HG02623 (cell line): Measurements from ENCODE around the gene PTP4A2.

Experiments used
- ATAC-seq: cut with Tn5 transposase; IDR thresholded peaks from one replicate; pipeline ENCODE4 v1.9.1; 2021; ENCODE audit warnings: moderate library complexity; ENCODE audit not compliant: unreplicated experiment

PTP4A2 gene

DNA sequence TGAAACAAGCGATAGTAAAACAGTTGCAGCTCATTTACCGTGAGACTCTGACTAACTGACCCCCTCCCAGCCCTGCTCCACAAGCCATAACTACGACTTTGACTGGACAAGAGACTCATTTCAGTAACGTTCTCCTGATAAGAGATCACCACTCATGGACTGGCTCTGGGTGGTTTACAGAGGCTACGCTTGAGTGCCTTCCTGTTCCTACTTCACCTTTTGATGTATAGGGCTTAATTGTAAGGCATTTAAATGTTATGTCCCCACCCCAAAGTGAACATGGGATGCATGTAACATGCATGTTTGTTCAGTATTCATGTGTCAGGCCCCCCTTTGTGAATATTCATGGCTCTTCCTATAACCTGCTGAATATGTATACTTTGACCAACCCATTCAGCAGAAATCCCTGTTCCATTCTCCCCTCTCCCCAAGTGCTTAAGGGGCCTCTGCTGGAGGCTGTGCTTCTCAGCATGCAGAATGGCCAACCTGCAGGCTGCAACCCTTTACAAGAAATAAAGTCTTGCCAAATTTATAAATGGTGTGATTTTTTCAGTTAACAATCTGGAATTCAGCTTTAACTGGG lies 71.6 kb downstream of the PTP4A2 start:
- no peak for ATAC-seq

DNA sequence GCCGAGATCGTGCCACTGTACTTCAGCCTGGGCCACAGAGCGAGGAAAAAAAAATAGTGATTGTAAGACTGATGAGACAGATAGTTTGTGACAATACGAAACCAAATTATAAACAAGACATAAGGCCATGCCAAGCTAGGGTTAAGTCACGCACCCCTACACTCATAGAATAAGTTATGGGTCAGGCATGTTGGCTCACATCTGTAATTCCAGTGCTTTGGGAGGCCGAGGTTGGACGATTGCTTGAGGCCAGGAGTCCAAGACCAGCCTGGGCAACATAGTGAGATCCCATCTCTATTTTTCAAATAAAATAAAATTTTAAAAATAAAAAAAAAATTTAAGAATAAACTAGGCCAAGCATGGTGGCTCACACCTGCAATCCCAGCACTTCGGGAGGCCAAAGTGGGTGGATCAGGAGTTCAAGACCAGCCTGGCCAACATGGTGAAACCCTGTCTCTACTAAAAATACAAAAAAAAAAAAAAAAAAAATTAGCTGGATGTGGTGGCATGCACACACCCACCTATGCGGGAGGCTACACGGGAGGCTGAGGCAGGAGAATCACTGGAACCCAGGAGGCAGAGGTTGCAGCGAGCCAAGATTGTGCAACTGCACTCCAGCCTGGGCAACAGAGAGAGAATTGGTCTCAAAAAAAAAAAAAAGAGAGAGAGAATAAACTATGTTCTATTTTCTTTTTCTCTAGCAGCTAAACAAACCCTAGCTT lies 72.3 kb downstream of the PTP4A2 start:
- no peak for ATAC-seq

DNA sequence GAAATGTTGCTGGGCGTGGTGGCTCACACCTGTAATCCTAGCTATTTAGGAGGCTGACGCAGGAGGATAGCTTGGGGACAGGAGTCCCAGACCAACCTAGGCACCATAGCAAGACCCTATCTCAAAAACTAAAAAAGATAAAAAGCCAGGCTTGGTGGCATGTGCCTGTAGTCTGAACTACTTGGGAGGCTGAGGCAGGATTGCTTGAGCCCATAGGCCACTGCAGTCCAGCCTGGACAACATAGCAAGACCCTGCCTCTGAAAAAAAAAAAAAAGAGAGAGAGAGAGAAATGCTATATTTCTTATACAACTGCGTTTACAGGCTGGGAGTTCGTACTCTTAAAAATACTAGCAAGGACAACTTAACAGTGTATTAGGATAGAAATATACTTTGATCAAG lies 76.1 kb downstream of the PTP4A2 start:
- ATAC-seq: no peak

DNA sequence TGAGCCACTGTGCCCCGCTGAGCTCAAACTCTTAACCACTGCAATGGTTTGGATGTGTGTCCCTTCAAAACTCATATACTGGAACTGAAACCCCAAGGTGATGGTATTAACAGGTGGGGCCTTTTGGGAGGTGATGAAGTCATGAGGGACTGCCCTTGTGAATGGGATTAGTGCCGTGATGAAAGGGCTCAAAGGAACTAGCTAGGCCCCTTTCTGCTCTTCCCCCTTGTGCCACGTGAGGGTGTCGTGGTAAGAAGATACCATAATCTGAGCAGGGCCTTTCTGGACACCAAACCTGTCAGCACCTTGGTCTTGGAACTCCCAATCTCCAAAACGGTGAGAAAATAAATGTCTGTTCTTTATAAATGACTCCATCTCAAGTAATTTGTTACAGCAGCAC lies 76.8 kb downstream of the PTP4A2 start:
- no peak for ATAC-seq

DNA sequence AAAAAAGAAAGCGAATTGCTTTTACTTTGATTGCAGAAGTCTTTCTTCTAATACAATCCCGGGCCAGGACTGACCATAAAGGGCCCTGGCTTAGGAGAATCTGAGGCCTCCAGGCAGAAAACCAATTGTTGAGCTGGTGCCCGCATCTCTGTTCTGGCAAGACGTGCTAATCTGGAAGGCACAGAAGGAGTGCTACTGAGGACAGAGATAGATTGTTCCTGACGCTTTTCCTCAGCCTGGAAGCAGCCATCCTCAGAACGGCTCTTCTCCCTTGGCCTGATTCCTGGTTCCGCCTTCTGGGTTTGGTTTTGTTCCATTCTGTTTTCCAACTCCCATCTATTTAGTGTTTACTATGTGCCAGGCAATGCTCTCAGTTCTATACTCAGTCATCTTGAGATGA lies 77.6 kb downstream of the PTP4A2 start:
- no peak for ATAC-seq

DNA sequence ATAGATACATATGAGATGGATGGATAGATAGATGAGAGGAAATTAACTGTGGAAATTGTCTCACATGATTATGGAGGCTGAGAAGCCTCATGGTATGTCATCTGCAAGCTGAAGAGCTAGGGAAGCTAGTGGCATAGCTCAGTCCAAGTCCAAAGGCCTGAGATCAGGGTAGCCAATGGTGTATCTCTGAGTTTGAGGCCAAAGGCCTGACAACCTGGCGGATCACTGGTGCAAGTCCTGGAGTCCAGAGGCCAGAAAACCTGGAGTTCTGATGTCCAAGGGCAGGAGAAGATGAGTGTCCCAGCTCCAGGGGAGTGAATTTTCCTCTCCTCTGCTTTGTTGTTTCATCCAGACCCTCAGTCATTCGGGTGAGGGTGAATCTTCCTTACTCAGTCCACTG lies 78.4 kb downstream of the PTP4A2 start:
- ATAC-seq: no peak

DNA sequence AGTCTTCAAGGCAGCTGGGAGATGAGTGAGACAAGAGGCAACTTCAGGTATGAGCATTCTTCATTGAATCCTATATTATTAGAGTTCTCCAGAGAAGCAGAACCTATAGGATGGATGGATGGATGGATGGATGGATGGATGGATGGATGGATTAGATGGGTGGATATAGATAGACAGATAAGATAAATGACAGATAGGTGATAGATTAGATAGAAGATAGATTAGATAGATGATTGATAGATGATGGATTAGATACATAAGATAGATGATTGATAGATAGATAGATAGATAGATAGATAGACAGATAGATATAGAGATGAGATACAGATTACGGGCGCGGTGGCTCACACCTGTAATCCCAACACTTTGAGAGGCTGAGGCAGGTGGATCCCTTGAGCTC lies 79.1 kb downstream of the PTP4A2 start:
- ATAC-seq: no peak

DNA sequence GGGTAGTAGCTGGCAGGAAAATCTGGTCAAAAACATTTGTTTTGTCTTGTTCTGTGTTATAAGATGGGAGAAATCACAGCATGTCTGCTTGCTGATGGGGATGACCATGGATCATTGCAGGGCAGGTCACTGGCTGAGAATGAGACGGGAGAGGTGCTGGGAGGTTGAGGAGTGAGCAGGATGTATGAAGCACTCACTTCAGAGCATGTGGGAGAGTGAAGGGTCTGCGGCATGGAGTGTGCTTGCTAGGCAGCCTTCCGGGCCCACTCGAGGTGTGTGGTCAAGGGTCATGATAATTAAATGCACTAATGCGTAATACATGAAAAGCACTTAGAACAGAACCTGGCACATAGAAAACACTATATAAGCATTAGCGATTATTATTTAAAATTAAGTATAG lies 80.3 kb downstream of the PTP4A2 start:
- ATAC-seq: no peak
